Upper lobe of right lung (tissue), 1 donor: Measurements from ENCODE around the gene KRTAP3-1. TPM values are rescaled to one million over a fixed set of nuclear protein-coding genes. Genes with fewer than 3 reads are reported as not detected.

Experiments
- ATAC-seq: fragments of 200-7000 bp; cut with Tn5 transposase; one replicate; pipeline ENCODE4 v1.9.1; 2020; ENCODE audit warnings: mild to moderate bottlenecking, moderate library complexity
- DNase-seq: peaks from one replicate; pipeline ENCODE4 v3.0.0-alpha.2; 2020
- H3K27ac ChIP-seq: fragments of 200-600 bp; one replicate; pipeline ENCODE4 v1.8.0; 2022
- H3K27me3 ChIP-seq: fragments of 200-600 bp; one replicate; pipeline ENCODE4 v1.8.0; 2022; ENCODE audit warnings: mild to moderate bottlenecking
- H3K36me3 ChIP-seq: fragments of 200-600 bp; one replicate; pipeline ENCODE4 v1.8.0; 2022
- H3K4me1 ChIP-seq: fragments of 200-600 bp; one replicate; pipeline ENCODE4 v1.8.0; 2022
- H3K4me3 ChIP-seq: fragments of 200-600 bp; one replicate; pipeline ENCODE4 v1.8.0; 2022; ENCODE audit warnings: mild to moderate bottlenecking
- H3K9me3 ChIP-seq: fragments of 200-600 bp; one replicate; pipeline ENCODE4 v1.8.0; 2022
- intact Hi-C: fragments of 100-400 bp; cut with DNase I; formaldehyde crosslinking; loops from one replicate; pipeline ENCODE4 v1.11.0; 2022
- total RNA-seq: library from RNA; stranded (reverse); fragmentation: NEBNext Ultra II Directional; extraction: Animal tissue kit (Norgen Biotek cat#: 25700); gene quantifications from one replicate; pipeline ENCODE4 v1.2.1, GENCODE V29; 2021
- TF ChIP-seq, protein P1 (sequence below): fragments of 200-600 bp; IDR thresholded peaks from one replicate; pipeline ENCODE4 v1.8.0; 2022; ENCODE audit warnings: antibody characterized with exemption
- donor health status: DM: no; HTN: yes; CAD: no; lungs with severe emphysema.

The KRTAP3-1 gene
- total RNA-seq, 1 donor from 2014 or later: not detected

DNA sequence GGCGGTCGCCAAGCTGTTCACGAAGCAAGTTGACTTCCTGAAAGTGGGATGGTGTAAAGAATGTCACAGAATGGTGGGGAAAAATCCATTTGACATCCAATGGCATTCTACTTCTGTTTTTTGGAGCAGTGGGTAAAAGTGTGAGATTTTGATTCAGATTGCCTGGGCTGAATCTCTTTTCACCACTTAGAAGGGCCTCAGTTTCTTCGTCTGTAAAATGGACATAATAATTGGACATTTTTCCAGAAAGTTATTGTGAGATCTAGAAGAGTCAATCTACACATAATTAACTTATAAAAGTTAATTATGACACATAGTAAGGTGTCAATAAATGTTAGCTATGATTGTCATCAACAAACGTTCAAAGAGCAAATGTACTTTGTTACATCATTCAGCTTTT is 27.8 kb downstream of the KRTAP3-1 start:
- DNase-seq (no peak), ATAC-seq (no peak)
- intact Hi-C loops: no loop called here
- Histone ChIP-seq H3K9me3 (no peaks in the 10 kb centered on the region), H3K27me3 (peaks cover 6% of the 10 kb centered on the region), H3K4me1 (no peaks in the 10 kb centered on the region), H3K4me3 (no peak overlapping the region), H3K36me3 (no peaks in the 10 kb centered on the region), H3K27ac (no peak overlapping the region)
- TF ChIP-seq, protein P1, sequence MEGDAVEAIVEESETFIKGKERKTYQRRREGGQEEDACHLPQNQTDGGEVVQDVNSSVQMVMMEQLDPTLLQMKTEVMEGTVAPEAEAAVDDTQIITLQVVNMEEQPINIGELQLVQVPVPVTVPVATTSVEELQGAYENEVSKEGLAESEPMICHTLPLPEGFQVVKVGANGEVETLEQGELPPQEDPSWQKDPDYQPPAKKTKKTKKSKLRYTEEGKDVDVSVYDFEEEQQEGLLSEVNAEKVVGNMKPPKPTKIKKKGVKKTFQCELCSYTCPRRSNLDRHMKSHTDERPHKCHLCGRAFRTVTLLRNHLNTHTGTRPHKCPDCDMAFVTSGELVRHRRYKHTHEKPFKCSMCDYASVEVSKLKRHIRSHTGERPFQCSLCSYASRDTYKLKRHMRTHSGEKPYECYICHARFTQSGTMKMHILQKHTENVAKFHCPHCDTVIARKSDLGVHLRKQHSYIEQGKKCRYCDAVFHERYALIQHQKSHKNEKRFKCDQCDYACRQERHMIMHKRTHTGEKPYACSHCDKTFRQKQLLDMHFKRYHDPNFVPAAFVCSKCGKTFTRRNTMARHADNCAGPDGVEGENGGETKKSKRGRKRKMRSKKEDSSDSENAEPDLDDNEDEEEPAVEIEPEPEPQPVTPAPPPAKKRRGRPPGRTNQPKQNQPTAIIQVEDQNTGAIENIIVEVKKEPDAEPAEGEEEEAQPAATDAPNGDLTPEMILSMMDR: no peak

DNA sequence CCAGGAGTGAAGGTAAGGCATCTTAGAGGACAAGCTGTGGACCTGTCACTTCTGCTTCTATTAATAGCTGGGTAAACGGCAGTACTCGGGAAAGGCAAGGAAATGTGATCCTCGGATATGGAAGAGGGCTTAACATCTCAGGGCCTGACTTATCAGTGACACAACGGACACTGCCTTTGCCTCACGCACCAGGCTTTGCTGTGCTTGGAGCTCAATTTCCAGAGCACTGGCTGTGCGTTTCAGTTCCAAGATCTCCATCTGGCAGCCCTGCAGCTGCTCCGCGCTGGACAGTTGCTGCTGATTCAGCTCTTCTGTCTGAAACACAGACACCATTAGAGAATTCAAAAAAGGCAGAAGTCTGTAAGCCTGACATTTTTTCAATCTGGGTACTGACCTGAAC is 28.3 kb downstream of the KRTAP3-1 start:
- H3K4me1 ChIP-seq: no peaks in the 10 kb centered on the region
- TF ChIP-seq, protein P1: no peak
- no peak overlapping the region for H3K27ac ChIP-seq
- no peak for DNase-seq
- intact Hi-C loops: no loop called here
- H3K4me3 ChIP-seq: no peak overlapping the region
- H3K9me3 ChIP-seq: no peaks in the 10 kb centered on the region
- H3K36me3 ChIP-seq: no peaks in the 10 kb centered on the region
- ATAC-seq: no peak
- peaks cover 6% of the 10 kb centered on the region for H3K27me3 ChIP-seq

DNA sequence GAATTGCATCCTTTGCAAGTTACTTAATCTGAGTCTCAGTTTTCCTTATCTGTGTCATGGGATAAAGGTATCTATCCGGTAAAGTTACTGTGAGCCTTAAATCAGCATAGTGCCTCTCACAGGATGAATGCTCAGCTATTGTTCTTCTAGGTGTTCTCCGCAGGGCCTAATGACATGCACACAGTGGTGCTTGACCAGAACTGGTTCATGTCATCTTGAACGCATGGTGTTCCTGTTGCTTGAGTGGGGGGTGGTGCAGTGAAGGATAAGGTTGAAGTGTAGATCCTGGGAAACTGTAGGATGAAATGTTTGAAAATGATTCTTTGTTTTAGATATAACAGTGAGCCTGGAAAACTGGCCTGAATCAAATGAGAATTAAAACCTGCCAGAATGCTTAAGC is 28.8 kb downstream of the KRTAP3-1 start:
- DNase-seq (no peak), ATAC-seq (no peak)
- TF ChIP-seq, protein P1: no peak
- H3K4me1 ChIP-seq: no peaks in the 10 kb centered on the region
- no peak overlapping the region for H3K4me3 ChIP-seq
- intact Hi-C loops: no loop called here
- no peaks in the 10 kb centered on the region for H3K9me3 ChIP-seq
- H3K27ac ChIP-seq: no peak overlapping the region
- no peaks in the 10 kb centered on the region for H3K36me3 ChIP-seq
- peaks cover 6% of the 10 kb centered on the region for H3K27me3 ChIP-seq

DNA sequence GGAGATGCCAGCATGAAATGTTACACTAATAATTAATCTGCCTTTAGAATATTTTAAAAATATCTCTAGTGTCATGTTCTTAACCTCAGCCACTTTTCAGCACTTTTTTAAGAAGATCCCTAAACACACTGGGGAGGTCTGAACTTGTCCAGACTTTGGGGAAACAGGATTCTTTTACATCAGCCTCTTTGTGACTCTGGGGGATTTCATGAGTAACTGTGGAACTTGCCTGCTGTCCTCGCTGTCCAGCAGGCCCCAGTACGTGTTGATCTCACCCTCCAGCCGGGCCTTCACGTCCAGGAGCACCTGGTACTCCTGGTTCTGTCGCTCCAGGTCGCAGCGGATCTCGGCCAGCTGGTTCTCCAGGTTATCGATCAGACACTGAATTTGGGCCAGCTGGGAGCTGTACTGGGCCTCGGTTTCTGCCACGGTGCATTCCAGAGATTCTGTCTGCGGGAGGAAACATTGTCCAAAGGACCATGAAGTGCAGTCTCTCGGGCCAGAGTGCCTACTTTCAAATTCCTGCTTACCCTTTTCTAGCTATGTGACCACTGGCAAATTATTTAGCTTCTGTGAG is 30.3 kb downstream of the KRTAP3-1 start:
- intact Hi-C loops: no loop called here
- DNase-seq (no peak), ATAC-seq (peak; percentile 65)
- H3K27me3 ChIP-seq: peaks cover 6% of the 10 kb centered on the region
- no peak overlapping the region for H3K27ac ChIP-seq
- TF ChIP-seq, protein P1: no peak
- H3K4me3 ChIP-seq: no peak overlapping the region
- no peaks in the 10 kb centered on the region for H3K4me1 ChIP-seq
- H3K9me3 ChIP-seq: no peaks in the 10 kb centered on the region
- H3K36me3 ChIP-seq: no peaks in the 10 kb centered on the region

DNA sequence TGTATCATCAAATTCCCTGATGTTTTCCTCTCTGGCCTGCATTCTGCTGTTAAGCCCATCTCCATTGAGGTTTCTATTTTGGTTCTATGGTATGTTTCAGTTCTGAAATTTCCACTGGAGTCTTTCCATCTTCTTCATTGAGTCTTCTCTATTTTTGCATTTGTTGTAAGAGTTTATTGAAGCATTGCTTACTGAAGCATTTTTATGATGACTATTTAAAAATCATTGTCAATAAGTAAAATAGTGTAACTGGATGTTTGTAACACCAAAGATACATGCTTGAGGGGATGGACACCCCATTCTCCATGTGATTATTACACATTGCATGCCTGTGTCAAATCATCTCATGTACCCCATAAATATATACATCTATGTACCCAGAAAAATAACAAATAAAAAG is 33.4 kb downstream of the KRTAP3-1 start:
- intact Hi-C loops: no loop called here
- no peak overlapping the region for H3K4me3 ChIP-seq
- no peak overlapping the region for H3K27ac ChIP-seq
- ATAC-seq: no peak
- no peak for DNase-seq
- H3K27me3 ChIP-seq: peaks cover 6% of the 10 kb centered on the region
- no peaks in the 10 kb centered on the region for H3K4me1 ChIP-seq
- H3K36me3 ChIP-seq: no peaks in the 10 kb centered on the region
- H3K9me3 ChIP-seq: no peaks in the 10 kb centered on the region
- TF ChIP-seq, protein P1: no peak

DNA sequence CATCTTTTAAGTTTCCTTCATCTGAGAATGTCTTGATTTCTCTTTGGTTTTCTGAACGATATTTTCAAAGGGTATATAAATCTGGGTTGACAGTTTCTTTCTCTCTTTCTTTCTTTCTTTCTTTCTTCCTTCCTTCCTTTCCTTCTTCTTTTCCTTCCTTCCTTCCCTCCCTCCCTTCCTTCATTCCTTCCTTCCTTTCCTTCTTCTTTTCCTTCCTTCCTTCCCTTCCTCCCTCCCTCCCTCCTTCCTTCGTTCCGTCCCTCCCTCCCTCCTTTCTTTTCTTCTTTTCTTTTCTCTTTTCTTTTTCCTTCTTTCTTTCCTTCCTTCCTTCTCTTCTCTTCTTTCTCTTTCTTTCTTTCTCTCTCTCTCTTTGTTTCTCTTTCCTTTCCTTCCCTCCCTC is 34.6 kb downstream of the KRTAP3-1 start:
- H3K36me3 ChIP-seq: no peaks in the 10 kb centered on the region
- TF ChIP-seq, protein P1: no peak
- H3K27me3 ChIP-seq: peaks cover 6% of the 10 kb centered on the region
- no peak overlapping the region for H3K27ac ChIP-seq
- intact Hi-C loops: no loop called here
- no peak overlapping the region for H3K4me3 ChIP-seq
- ATAC-seq (no peak), DNase-seq (no peak)
- no peaks in the 10 kb centered on the region for H3K4me1 ChIP-seq
- H3K9me3 ChIP-seq: no peaks in the 10 kb centered on the region
